ENCODE results near the gene DCAF15.

Gene DCAF15

GRCh38 chr19:13995878-13996765, 43.8 kb downstream of the DCAF15 start:
- DNase-seq: no peak

GRCh38 chr19:13996928-13997630, 44.8 kb downstream of the DCAF15 start:
- DNase-seq: no peak

DNA sequence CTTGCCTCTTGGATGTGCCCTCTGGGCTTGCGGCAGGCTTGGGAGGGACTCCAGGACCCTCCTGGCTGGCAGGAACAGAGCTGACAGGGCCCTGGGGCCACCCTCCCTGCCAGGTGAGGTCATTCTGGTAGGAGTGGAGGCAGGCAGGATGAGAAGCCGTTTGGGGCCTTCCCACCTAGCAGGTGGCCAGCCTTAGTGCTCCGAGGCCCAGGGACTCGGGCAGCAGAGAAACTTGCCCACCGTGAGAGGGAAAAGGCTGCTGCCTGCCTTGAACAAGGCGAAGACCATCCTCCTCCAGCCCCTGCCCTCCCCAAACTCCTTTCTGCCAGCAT, 45.3 kb downstream of the DCAF15 start:
- no peak for DNase-seq

GRCh38 chr19:13998426-13998825, 46.1 kb downstream of the DCAF15 start:
- no peak for DNase-seq

GRCh38 chr19:13999085-13999484, 46.8 kb downstream of the DCAF15 start:
- DNase-seq: no peak

GRCh38 chr19:14000691-14001375, 48.5 kb downstream of the DCAF15 start:
- no peak for DNase-seq

DNA sequence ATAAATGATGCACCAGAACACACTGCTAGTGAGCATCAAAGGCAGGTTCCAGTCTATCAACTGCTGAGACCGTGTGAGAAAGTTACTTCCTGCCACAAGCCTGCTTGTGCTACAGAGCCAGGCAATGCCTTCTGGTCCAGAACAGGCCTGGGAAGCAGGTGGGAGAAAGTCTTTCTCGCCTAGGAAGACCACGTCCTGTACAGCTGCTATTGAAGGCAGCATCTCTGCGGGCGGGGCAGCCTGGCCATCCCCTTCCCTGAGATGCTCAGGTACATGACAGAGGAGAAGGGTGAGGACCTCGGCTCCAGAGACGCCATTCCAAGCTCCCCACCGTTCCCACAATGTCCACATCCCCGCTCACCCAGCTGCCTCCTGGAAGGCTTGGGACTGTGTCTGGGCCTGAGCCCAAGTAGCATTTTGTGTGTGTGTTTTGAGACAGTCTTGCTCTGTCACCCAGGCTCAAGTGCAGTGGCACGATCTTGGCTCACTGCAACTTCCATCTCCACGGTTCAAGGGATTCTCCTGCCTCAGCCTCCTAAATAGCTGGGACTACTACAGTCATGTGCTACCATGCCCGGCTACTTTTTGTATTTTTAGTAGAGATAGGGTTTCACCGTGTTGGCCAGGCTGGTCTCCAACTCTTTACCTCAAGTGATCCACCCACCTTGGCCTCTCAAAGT, 50.4 kb downstream of the DCAF15 start:
- DNase-seq: no peak

- peak; percentile 49 for DNase-seq
These were observed 51.1 kb downstream of the DCAF15 start for GRCh38 chr19:14003251-14004055.

- peak; percentile 77 for DNase-seq
These were observed 52.5 kb downstream of the DCAF15 start for GRCh38 chr19:14004619-14005348.

- DNase-seq: peak; percentile 94
These were observed 53.2 kb downstream of the DCAF15 start for GRCh38 chr19:14005349-14006084.

DNA sequence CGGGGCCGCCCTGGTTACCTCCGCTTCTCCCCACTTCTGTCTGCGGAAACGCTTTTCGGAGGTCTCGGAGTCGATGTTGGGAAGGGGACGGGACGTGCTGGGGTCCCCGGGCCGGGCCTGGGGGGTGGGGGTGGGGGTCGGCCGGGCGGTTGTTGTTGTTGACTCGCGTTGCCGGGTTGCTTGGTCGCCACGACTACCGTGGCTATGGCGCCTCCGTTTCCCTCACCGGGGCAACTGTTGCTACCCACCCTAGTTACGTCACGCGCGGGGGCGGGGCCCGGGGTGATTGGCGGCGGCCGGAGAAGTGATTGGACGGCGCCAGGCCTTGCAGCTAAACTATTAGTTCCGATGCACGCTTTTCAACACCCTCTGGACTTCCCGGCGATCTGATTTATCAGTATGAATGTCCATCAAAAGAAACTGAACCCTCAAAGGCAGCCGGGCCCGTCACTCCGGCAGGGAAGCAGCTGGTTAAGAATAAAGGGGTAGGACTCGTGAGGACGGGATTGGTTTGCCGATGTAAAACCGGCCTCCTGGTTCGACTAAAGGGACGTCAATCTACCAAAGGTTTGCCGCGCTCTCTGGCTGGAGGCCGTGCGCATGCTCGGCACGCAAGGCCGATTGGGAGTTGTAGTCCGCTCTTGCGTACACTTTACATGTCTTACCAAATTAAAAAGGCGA, 53.9 kb downstream of the DCAF15 start, which contains the start of gene RFX1:
RFX1 (minus strand) TSS at position 236 of the 681 bp plus-strand sequence. CDS start 12,477 bp downstream, outside the sequence.
- DNase-seq: peak; percentile 99

DNA sequence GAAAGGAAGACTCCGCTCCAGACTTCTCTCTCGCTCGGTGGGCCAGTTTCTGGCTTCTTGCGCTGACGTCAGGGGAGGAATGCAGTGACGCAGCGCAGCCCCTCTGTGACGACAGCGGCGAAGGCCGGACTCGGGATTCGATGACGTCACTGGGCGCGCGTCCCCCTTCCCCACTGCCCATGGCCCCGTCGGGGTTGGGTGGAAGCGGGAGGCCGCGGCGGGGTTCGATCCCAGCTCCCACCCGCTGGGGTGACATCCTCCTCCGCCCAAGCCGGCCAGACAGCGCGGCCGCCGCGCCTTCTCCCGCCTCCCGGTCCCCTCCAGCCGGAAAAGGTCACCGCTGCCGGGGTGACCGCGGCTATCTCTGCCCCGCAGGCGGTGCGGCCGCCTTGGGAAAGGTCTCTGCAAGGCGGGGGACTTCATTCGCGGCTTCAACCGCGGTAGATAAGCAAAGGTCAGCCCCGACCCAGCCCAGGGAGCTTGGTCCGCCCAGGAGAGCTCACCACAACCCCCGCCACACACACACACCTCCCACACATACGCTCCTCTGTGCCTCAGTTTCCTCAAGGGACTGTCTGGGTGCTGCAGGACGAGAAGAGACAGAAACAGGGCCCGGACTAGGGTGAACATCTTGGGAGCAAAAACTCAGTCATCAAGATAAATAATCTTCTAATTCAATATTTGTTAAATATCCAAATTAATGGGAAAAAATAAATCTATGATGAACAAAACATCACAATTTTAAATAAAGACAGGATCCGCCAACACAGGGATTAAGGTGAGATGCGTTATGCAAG, 54.7 kb downstream of the DCAF15 start:
- DNase-seq: peak; percentile 84
